GM21786 (cell line): Measurements from ENCODE around the gene SRD5A2.
"Not testable (repeated sequence)": the region's sequence is repeated elsewhere in the genome, so short reads cannot be mapped to it uniquely, and the experiment has no call there.

Experiments
- ATAC-seq: cut with Tn5 transposase; IDR thresholded peaks from one replicate; pipeline ENCODE4 v1.9.1; 2021; ENCODE audit not compliant: unreplicated experiment

Gene SRD5A2

DNA sequence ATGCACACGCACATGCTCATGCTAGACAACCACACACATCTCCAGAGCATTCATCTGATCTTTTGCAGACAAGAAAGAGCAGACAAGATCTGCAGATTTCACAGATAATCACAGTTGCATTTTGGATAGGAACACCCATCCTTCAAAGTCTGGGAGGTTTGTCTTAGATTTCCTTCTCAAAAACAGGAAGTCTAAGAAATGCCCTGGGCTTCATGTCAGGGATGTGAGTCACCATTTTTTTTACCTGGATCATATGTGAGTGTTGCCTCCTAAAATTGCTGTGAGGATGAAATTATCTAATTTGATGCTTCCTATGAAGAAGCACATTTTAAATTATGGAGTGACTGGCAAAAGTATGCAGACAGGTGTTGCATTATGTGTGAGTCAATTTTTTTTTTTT lies 46.1 kb downstream of the SRD5A2 start:
- no peak for ATAC-seq

DNA sequence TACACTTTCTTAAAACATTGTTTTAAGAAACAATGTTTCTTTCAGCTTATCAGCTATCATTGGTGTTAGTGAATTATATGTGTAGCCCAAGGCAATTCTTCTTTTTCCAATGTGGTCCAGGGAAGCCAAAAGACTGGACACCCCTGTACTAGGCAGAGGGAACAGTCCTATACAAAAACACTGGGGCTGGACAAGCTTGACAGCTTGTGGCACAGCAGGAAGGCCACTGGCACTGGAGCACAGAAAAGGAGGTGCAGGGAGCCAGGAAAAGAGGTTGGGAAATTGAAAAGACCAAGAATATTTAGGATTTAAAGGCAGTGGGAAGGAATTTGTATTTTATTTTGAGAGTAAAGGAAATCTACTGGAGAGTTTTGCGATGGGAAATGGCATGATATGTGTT lies 47.7 kb downstream of the SRD5A2 start:
- no peak for ATAC-seq

DNA sequence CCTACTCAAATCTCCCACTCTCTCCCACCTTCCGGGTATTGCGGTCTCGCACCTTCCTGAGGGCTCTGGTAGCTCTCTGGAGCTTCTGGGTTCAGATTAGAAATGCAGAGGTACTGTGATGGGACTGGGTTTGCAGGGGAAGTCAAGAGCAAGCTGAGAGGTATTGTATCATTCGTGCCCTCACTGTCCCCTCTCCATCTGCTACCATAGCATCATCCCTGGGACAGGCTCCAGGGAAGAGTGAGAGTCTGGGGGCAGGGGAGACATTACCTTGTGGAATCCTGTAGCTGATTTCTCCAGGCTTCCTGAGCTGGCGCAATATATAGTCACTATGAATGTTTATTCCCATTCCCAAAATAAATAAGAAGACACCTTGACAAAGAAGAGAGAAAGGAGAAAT lies 49.6 kb downstream of the SRD5A2 start:
- ATAC-seq: no peak

DNA sequence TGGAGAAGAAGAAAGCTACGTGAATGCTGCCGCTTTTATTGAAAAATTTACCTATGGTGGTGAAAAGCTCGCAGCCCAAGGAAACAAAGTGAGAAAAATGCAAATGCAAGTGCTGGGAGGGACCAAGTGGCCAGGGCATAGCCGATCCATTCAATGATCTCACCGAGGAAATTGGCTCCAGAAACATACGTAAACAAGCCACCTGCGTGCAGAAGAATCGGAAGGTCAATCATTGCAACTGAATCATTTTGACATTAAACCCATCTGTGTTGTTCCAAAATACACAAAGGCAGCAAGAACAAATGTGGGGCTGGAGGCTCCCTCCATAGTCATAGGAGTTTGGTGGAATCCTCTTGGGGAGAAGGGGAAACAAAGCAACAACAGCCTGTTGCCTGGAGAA lies 51.5 kb downstream of the SRD5A2 start:
- ATAC-seq: no peak

DNA sequence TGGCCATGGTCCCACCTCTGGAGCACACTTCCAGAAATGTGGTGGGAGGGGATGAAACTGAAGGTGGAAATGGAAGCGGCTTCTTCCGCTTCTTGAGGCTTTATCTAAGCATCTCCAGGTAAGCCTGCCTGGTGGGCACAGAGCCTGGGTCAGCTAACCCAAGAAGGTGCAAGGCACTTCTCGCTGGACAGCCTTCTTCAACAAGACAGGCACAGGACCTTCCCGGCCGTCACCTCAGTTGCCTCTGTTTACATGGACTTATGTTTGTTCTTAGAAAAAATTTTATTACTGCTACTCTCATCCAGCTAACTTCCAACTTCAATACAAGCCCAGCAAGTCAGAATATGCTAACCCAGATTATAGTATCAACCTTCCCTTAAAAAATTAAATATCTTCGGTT lies 51.9 kb downstream of the SRD5A2 start:
- no peak for ATAC-seq

DNA sequence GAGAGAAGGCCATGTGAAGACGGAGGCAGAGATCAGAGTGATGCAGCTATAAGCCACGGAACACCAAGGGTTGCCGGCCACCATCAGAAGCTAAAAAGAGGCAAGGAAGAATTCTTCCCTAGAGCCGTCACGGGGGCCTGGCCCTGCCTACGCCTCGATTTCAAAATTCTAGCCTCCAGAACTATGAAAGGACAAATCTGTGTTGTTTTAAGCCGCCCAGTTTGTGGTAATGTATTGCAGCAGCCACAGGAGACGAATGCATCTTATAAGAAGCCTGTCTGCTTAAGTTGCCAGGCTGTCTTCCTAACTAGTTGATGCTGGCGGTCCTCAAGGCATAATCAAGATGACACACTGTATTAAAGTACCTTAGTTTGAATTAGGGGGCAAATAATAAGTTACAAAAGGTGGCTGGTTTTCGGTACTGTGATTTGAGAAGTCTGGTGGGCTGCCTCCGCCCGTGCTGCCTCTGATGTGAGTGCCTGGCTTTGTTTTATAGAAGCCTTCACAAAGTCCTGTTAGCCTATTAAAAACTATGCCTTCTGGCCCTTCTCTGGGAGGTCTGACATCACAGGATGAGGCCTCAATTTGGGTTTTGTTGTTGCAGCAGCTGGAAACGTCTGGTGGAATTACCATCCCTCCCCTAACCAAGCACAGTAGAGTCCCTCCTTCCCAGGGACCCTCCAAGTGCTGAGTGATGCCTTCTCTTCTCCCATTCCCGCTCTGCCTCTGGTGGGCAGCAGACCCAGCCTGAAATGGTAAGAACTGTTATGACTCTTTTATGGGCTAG lies 53.6 kb downstream of the SRD5A2 start:
- ATAC-seq: no peak

DNA sequence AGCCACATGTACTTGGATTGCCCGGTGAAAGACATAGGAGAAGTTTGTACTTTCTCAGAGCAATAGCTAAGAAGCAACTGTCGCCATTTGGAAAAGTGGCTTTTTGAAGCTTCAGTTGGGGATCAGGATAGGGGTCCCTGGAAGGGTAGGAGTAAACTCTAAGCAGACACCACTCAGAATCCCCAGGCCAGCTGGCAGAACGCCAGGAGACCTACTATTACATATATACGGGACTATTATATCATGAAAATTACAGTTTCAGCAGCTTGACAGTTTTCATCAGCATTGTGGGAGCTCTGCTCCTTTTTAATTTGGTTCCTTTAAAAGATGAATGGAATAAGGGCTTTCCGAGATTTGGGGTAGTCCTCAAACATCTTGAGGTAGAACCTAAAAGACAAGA lies 54.9 kb downstream of the SRD5A2 start:
- ATAC-seq: no peak

DNA sequence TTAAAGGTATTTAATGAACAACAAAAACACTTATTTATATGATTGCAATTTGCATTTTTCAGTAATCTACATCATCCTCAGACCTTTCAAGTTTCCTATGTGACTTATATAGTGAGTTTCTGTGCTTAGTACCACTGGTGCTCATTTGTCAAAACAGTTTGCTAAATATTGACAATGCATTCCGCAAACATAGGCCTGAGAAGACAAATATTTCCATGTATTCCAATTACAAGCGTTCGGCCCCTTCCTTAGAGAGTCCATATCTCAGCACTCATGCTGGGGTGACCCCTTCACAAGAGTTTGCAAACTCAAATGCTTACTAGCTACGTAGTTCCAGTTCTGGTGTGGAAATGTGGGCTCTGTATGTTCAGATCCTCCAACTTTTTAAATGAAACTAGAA lies 56.1 kb downstream of the SRD5A2 start:
- ATAC-seq: no peak

DNA sequence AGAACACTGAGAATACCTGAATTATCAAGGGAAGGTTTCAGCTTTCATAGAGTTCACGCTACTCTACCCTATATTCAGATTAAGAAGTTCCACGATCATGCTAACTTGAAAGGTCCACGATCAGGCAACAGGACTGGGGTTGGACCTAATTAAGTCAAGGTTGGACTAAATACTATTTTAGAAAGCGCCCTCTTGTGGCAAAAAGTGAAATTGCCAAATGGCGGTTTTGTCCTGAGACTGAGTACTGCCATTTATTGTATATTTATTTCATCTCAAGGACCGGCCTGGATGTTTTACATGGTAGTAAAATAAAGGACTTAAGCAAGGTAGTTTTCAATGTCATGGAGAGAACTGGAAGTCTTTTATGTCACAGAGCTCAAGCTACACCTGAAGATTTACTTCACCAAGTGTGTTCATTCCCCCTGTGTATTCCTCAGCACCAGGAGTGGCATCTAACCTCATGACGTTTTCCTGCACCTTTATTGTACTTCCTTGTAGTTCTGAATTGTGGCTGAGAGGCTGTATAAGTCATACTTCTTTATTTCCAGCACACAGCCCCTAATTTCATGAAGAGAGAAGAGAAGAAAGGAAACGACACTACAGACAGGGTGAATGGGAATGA lies 56.8 kb downstream of the SRD5A2 start:
- peak; percentile 81 for ATAC-seq

DNA sequence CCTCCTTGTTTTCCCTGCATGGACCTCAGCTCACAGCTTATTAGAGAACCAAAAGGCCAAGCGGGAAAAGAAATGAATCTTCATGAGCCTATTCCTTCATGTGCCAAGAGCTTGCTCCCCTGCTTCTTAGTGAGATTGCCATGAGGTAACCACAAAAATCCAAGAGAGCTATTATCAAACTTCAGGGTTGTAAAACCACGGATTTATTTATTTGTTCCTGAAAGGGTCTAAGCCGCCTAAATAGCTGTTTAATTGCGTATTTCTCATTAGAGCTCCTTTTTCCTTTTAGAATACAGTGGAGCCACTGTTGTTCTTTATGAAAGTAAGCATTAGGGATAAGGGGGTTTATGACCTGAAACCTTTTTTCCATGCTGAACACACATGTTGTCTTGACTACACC lies 58.0 kb downstream of the SRD5A2 start:
- no peak for ATAC-seq

DNA sequence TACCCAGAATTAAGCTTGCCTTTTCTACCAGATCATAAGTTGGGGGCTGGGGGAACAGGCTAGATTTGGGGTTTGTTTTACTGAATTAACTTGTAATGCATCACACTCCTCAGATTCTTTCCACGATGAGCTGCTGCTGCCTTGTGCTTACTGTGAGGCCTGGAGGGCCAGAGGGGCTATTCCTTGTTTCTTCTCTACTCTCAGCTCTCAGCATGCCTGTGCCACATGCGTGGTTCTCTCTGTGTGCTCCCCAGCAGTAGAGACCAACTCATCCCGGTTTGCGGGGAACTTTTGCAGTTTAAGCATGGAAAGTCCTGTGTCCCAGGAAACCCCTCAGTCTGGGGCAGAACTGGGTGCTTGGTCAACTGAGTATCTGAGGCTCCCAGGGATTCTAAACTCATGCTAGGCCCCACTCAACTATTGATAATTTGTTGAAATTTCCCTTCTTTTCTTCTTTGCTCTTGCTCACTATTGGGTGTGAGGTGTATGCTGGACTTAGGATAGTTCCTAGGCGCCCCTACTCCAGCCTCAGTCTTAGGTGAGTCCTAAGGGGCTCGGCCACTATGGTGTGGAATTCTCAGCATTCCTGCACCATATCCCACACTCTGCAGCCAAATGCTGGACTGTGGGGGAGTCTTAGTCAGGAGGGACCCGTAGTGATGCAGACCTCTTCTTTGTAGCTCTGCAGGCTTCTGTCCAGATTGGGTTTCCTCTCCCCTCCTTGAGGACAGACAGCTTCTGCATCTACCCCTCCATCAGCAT lies 63.1 kb downstream of the SRD5A2 start:
- ATAC-seq: no peak

DNA sequence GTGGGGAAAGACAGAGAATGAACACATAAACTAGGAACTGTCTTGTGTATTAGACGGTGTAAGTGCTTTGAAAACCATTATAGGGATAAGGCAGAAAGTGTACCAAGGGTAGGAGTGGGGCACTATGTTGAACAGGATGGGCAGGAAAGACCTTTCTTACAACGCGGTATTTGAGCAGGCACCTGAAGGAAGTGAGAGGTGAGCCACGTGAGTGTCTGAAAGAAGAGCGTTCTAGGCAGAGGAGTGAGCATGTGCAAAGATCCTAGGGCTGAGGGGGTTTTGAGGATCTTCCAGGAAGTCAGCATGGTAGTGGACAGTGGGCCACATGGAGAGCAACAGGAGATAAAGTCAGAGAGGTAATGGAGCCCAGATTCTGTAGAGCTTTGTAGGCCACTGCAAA lies 65.2 kb downstream of the SRD5A2 start:
- no peak for ATAC-seq

DNA sequence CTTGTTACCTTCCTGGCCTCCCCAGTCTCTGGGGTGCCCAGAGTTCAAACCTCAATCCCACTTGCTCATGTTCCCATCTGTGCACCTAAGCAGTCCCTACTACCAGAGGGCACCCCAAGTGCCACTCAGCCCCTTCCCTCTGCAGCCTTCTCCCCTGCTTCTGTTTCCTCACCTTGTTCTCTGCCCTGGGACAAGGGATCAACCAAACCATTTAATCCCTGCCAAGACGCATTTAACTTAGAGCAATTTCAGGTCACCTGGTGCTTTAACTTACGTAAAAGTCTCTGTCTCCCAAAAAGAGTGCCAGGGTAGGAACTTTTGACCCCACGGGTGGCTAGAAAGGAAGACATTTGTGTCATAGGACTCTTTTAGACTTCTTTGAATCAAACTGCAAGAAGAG lies 67.2 kb downstream of the SRD5A2 start:
- no peak for ATAC-seq

DNA sequence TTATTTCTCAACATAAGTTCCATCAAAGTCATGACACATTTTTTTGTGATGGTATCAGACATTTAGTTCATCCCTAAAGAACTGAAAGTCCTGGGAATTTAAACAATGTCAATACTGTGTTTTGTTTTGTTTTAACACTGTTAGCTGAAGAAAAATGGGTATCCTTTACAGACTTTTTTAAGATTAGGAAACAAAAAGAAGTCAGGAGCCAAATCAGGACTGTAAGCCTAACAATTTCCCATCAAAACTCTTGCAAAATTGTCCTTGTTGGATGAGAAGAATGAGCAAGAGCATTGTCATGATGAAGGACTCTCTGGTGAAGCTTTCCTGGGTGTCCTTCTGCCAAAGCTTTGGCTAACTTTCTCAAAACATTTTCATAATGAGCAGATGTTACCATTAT lies 69.4 kb downstream of the SRD5A2 start:
- ATAC-seq: no peak

DNA sequence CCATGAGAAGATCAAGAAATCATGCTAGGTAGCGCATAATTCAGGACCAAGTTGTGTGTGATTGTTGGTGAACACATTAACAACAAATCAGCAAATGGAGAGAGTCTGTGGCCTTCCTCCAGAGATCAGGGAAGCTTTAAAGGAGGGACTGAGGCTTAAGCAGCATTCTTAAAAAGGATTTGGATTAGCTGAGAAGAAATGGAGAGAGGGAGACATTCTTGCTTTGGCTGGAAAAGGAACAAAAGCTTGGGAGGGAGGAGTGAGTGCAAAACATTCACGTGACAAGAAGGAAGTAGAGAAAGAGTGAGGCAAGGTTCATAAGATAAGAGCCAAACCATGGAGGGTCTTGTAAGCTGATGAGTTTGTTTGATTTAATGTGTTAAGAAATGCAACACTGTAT lies 75.6 kb downstream of the SRD5A2 start:
- ATAC-seq: no peak

DNA sequence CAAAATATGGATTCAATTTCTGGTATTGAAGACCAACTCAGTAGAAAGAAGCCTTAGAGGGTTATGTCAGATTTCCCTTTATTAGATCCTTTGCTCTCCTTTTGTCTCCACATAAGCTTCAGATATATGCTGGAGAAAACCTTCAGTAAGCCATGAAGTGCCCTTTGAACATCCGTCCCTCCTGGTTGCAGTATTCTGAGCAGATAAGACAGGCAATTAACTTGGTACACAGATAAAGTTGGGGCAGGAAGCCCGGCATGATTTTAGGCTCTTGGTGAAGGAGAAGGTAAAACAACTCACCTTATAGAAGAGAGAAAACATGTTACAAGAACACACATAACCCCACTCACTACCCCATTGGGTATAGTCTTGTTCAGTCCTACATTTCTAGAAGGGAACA lies 76.4 kb downstream of the SRD5A2 start:
- no peak for ATAC-seq

DNA sequence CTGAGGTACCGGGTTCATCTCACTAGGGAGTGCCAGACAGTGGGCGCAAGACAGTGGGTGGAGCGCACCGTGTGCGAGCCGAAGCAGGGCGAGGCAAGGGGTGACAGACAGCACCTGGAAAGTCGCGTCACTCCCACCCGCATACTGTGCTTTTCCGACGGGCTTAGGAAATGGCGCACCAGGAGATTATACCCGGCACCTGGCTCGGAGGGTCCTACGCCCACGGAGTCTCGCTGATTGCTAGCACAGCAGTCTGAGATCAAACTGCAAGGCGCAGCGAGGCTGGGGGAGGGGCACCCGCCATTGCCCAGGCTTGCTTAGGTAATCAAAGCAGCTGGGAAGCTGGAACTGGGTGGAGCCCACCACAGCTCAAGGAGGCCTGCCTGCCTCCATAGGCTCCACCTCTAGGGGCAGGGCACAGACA lies 84.3 kb downstream of the SRD5A2 start:
- ATAC-seq: not testable (repeated sequence)

DNA sequence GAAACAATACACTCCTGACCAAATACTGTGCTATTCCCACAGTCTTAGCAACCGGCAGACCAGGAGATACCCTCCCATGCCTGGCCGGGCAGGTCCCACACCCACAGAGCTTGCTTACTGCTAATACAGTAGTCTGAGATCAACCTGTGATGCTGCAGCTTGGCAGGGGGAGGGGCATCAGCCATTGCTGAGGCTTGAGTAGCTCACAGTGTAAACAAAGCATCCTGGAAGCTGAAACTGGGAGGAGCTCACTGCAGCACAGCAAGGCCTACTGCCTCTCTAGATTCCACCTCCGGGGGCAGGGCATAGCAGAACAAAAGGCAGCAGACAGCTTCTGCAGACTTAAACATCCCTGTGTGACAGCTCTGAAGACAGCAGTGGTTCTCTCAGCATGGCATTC lies 91.4 kb downstream of the SRD5A2 start:
- not testable (repeated sequence) for ATAC-seq

DNA sequence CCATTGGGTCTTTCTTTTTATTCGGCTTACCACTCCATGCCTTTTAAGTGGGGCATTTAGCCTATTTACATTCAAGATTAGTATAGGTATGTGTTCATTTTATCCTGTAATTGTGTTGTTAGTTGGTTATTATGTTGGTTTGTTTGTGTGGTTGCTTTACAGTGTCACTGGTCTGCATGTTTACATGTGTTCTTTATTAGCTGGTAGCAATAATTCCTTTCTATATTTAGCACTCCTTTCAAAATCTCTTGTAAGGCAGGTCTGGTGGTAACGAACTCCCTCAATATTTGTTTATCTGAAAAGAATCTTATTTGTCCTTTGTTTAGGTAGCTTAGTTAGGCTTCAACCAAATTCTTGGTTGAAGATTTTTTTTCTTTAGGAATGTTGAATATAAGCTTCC lies 97.5 kb downstream of the SRD5A2 start:
- no peak for ATAC-seq

DNA sequence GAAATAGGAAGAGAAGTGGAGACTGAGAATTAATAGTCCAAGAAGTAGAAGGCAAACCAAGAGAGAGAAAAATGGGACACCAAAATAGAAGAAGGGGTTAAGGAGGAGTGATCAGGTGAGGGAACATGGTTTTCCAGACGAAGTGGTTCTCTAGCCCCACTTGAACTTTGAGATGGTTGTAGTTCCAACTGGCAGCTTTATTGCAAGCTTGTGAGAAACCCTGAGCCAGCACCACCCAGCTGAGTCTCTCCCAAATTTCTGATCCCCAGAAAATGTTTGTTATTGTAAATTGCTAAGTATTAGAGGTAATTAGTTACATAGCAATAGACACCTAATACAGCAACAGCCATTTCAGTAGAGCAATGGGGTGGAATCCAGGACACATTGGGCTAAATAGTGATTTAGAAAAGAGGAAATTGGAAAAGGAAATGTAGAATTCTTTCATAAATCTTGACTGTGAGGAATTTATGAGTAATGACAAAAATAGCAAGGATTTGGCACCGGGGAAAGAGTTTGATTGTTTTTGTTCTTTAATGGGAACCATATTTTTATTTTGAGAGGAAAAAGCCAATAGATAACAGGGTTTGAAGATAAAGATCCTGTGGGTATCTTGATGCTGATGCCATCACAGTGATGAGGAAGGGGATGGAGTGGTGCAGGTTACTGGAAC lies 104.1 kb downstream of the SRD5A2 start:
- no peak for ATAC-seq

DNA sequence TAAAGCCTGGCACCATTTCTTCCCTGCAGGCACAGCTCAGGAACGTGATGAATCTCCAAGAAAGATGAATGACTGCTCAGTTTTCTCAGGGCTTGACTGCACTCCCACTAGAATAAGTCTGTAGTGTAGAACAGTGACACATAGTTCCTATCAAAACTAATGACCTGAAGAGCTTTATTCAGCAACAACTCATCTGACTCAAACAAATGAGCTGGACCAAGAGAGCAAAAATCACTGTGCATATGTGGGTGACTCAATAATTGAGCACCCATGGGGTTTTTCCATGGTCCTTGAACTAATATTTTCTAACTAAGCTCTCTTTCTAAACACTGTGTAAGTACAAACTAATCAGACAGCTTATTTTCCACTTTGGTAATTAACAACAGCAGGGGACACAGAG lies 105.0 kb downstream of the SRD5A2 start:
- no peak for ATAC-seq

DNA sequence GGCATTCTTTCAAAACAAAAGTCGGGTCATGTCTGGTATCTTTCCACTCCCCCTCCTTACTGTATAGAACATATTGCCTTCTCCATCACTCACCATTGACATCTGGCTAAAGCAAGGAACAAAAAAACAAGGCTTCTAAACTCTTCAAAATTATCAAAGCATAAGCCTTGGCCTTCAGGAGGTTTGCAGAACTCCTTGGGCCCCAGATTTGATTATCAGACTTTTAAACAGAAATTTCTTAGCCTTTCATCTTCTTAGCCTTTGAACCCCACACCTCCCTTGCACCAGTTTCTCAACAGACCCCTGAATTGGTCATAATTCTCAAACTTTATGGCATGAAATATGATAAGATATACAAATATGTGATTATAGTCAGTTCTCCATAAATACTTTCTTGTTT lies 106.4 kb downstream of the SRD5A2 start:
- no peak for ATAC-seq
